ENCODE results near the gene VPS37C.
"Not testable (repeated sequence)": the region's sequence is repeated elsewhere in the genome, so short reads cannot be mapped to it uniquely, and the experiment has no call there.

Gene VPS37C

GRCh38 chr11:61094167-61094566, 67.1 kb downstream of the VPS37C start:
- DNase-seq (ENCODE audit: low read depth), result not testable (repeated sequence)

DNA sequence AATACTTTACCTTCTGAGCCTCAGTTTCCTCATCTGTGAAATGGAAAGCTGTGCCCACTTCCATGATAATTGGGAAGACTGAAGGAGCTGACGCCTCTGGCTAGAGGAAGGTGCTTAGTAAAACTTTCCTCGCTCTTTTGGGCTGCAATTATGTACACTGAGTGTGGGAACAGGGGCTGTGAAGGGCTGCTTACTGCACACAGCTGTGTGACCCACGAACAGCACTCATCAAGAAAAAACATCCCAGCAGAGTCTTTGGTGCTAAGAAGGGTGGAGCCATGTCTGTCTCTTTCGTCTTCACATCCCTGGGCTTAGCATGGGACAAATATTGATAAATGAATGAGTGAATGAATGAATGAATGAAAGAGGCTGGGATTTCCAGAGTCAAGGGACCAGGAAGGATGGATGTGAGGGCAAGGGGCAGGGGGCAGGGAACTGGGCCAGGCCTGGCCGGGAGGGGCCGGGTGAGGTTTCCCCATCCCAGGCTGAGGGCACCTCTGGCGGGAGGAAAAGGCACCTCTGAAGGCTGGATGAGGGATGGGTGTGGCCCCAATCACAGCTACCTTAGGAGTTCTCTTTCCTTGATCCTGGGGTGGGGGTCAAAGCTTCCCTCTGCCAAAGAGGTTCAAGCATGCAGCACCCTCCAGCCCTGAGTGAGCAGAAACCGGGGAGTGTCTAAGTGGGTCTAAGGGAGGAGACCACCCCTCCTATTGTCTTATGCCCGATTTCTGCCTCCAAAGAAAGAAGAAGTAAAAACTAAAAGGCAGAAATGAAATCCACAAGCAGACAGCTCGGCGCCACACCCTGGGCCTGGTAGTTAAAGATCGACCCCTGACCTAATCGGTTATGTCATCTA, 68.1 kb downstream of the VPS37C start:
- no peak for DNase-seq (ENCODE audit: low read depth)

DNA sequence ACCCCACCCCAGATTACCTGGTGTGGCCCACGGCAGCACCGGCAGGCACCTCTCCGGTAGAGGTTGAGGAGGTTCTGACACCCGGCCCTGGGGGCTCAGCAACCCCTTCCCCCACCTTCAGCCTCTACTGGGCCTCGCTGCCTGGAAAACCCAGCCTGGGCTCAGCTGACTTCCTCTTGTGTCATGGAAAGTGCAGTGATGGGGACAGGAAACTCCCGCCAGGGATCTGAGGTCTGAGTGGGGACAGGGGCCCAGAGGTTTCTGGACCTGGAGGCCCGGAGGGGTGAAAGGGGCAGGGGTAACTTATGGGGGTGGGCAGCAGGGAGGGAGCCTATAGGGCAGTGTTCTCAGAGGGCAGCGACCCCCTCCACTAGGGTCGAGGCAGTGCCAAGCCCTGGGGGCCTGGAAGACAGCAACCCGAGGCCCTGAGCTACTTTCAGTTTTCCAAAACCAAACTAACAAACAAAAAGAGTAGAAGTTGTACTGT, 68.9 kb downstream of the VPS37C start:
- no peak for DNase-seq (ENCODE audit: low read depth)

DNA sequence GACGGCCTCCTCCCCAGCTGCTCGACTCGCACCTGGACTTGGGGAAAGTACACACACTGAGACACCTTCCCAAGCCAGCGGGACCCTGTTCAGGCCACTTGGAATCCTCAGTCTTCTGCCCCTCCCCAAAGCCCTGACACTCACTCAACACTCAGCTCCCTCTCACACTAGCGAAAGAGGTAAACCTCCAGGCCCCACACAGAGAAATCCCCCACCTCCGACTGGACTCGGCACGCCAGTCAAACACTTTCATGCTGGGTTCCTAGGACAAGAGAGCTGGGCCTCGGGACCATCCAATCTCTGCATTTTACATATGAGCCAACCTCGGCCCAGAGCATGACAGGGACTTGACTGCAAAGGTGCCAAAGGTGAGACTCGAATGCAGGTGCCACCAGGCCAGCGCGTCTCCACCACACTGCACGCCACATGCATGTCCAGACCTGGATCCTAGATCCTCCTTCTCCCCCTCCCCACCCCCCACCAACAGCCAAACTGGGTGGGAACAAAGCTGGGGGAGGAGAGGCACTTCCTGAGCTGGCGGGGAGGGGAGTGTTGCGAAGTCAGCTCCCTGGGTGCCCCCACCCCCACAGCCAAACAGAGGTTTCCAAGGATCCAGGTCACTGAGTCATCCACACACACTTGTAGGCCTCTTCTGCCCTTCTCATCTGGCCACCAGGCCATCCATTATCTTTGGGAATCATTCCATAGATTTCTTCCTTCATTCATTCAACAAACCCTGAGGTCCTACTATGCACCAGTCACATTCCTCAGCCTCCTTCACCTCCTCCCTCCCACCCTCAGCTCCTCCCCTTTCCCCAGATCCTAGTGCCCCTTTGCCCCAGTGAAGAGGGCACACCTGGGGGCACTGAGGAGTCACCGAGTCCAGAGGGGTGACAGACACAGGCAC, 69.6 kb downstream of the VPS37C start:
- no peak for DNase-seq (ENCODE audit: low read depth)

DNA sequence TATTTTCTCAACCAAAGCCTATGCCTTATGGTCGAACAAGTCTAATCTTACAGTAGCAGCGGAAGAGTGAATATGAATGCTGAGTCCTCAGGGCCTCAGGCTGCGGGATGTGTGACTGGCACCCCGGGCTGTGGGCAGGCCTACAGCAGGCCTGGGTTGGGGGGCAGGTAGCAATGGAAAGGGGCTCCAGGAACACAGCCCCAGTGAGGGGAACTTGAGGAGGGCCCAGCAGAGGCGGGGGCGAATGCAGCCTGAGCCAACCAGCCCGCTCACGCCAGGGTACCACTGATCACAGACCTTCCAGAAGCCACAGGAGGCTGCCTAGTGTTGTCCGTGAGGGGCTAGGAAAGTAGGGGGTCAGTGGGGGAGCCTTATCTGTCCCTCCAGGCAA, 70.2 kb downstream of the VPS37C start:
- no peak for DNase-seq (ENCODE audit: low read depth)

GRCh38 chr11:61090521-61090920, 70.7 kb downstream of the VPS37C start:
- no peak for DNase-seq (ENCODE audit: low read depth)

DNA sequence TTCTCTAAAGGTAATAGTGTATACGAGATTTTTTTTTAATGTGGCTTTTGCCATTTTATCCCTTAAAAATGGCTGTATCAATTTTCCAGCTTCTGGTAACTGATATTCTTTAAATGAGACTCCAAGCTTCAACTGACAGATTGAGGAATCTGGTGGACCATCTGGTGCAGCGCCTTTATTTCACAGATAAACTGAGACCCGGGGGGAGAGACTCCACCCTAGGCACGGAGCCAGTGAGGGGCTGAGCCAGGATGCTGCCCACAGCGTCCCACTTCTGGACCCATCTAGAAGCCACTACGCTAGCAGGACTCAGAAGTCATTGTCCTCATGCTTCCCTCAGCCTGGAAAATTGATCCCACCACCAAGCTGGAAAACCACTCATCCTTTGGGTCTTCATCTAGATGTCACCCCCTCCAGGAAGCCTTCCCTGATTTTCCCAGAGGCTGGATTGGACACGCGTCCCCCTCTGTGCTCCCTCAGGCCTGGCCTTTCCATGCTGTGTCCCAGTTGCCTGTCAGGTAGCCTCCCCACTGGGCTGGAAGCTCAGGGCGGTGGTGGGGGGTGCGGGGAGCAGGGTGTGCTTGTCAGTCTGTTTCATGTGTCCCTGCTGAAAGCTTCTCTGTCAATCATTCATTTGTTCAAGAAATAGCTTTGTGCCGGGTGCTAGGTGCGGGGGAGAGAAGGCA, 71.3 kb downstream of the VPS37C start:
- DNase-seq (ENCODE audit: low read depth), result no peak

- DNase-seq (ENCODE audit: low read depth), result no peak
Measured at GRCh38 chr11:61087426-61088119, 73.7 kb downstream of the VPS37C start.

DNA sequence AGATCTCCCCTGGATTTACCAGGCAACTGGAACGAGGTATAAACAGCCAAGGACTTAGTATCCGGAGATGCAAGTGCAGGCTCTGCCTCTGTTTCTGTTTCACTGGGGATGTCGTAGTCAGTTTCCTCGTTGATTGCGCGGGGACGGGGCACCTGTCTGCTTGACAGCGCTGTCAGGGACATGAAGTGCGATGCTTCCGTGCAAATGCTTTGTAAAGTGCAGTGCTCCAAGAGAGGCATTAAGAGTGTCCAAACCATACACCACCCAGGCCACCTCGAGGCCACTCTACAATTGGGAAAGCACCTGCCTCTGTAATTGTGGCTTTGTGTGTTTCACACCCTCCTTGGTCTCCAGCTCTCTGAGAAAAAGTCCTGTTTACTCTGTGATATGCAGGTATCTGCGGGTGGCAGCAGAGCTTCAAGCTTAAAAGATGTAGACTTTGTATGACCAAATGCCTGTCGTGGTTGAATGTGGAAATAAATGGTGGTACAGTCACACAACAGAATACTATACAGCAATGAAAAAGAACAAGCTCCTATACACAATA, 77.6 kb downstream of the VPS37C start:
- no peak for DNase-seq (ENCODE audit: low read depth)

DNA sequence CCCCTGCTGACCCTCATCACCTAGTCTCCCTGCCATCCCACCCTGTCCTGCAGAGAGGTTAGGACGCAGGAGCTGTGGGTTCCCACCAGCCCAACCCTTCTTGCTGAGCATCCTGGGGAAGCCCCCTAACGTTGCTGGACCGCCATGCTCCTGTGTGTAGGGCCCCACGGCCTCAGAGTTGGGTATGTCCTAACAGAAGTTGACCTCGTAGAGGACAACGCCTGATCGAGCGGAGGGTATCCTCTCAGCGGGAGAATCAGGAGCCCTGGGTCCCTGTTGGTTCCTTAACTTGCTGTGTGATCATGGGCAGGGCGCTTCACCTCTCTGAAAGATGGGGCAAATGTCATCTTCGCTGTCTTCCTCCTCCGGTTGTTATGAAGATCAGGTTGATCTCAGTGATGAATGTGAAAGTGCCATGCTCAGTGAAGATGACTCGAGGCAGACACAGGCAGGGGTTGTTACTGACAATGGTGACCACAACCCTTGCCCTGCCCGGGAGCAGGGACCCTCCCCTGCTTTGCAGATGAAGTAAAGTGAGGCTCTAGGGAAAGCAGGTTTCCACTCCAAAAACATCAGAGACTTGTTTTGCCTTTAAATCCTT, 78.2 kb downstream of the VPS37C start:
- no peak for DNase-seq (ENCODE audit: low read depth)

DNA sequence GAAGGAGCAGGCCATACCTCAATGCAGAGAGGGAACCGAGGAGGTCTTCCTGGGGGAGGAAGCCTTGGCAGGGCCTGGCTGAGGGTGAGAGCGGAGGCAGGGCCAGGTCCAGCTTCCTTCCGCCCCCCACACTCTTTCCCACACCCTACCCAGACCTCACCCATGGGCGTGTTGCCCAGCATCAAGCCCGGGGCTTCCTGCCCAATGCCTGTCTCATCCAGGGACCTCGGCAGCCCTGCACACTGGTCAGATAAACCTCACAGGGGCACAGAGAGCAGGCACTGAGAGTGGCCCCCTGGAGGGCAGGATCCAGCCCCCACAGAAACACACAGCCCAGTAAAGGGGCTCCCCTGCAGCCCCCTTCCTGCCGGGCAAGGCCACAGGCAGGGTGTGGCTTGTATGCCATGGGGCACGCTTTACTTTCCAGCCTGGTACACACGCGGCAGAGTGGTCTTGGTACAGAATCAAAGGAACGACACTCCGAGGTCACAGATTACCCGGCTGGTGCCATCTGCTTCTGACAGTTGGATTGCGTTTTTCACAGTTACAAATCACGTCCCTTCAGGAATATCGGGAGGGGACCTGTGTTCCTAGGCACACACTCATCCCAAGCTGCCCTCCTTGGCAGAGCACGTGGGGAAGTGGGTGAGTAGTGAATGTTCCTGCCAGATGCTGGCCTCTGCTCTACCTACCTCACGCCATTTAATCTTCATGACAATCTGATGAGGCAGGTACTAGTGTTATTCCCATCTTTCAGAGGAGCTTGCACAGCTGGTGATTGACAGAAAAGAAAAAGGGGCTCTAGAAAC, 79.0 kb downstream of the VPS37C start:
- no peak for DNase-seq (ENCODE audit: low read depth)

- no peak for DNase-seq (ENCODE audit: low read depth)
Measured at GRCh38 chr11:61080986-61081590, 80.1 kb downstream of the VPS37C start.

DNA sequence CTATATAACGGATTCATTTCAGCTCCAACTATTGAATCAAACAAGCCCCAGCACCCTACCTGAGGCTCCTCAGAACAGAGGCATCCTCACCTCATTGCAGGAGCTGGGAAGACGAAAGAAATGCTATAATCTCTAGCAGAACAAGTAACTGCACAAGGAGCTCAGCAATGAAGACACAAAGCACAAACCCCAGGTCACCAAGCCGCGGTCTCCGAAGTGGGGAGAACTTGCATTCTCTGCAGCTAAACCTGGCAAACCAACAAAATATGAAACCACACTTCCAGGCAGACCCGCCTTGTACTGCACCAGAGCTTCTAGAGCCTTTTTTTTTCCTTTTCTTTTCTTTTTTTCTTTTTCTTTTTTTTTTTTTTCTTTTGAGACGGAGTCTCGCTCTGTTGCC, 80.7 kb downstream of the VPS37C start:
- no peak for DNase-seq (ENCODE audit: low read depth)
